Immature natural killer cell (primary cell): Measurements from ENCODE around the gene PROKR1. TPM values are rescaled to one million over a fixed set of nuclear protein-coding genes. Genes with fewer than 3 reads are reported as not detected.
"Not testable (repeated sequence)": the region's sequence is repeated elsewhere in the genome, so short reads cannot be mapped to it uniquely, and the experiment has no call there.

ENCODE experiments used
- DNase-seq, 3 donors: peaks; one replicate each; pipeline ENCODE4 v3.0.0; 2022; ENCODE audit warnings: mixed read lengths in 1 of 3
- H3K27ac Mint-ChIP-seq, 6 donors: one replicate each; pipeline ENCODE4 v1.8.0; 2020; ENCODE audit warnings: mixed read lengths in 6 of 6, mild to moderate bottlenecking in 5 of 6, inconsistent platforms in 4 of 6, moderate library complexity in 3 of 6
- H3K27me3 Mint-ChIP-seq, 3 donors: one replicate each; pipeline ENCODE4 v1.8.0; 2020 to 2021; ENCODE audit warnings: low read depth in 3 of 3, mild to moderate bottlenecking in 3 of 3, mixed read lengths in 3 of 3, moderate library complexity in 3 of 3, inconsistent platforms in 1 of 3
- H3K36me3 Mint-ChIP-seq, 3 donors: one replicate each; pipeline ENCODE4 v1.8.0; 2020; ENCODE audit warnings: mixed read lengths in 3 of 3, inconsistent platforms in 2 of 3, mild to moderate bottlenecking in 2 of 3
- H3K4me1 Mint-ChIP-seq, 2 donors: one replicate each; pipeline ENCODE4 v1.8.0; 2020; ENCODE audit warnings: inconsistent platforms in 2 of 2, mild to moderate bottlenecking in 2 of 2, mixed read lengths in 2 of 2, moderate library complexity in 1 of 2
- H3K4me3 Mint-ChIP-seq, 5 donors: one replicate each; pipeline ENCODE4 v1.8.0; 2020; ENCODE audit warnings: mild to moderate bottlenecking in 5 of 5, mixed read lengths in 5 of 5, inconsistent platforms in 3 of 5, moderate library complexity in 3 of 5
- H3K9me3 Mint-ChIP-seq, 6 donors: one replicate each; pipeline ENCODE4 v1.8.0; 2020; ENCODE audit warnings: mild to moderate bottlenecking in 6 of 6, mixed read lengths in 6 of 6, inconsistent platforms in 4 of 6, moderate library complexity in 3 of 6
- polyA plus RNA-seq, 3 donors: library from polyadenylated mRNA; unstranded; fragments of 300-500 nt; fragmentation: Illumina TruSeq; gene quantifications; one replicate each; pipeline ENCODE4 v1.2.3, GENCODE V29; 2021

Gene PROKR1
- polyA plus RNA-seq, result not detected

GRCh38 chr2:68643011-68643873 is at the start of gene PROKR1:
Gene PROKR1, plus strand, starts transcription at chr2:68643579. Its CDS starts 2,243 bp downstream, at chr2:68645822.
- Mint-ChIP-seq H3K27me3 (peaks cover 17 to 35% (median 22%) of the 10 kb centered on the region in 3 donors), H3K4me1 (peaks cover 0 to 4% of the 10 kb centered on the region in 2 donors), H3K36me3 (peaks cover 0 to 4% (median 0%) of the 10 kb centered on the region in 3 donors), H3K27ac (no peak within 1 kb of the TSS), H3K4me3 (peak within 1 kb of the TSS; percentile 29 to 68 (median 37)), H3K9me3 (peaks cover 0 to 5% (median 0%) of the 10 kb centered on the region in 6 donors)
- peak in 1 of 3 donors; percentile 10 for DNase-seq

GRCh38 chr2:68594041-68594440 is 49.3 kb upstream of the PROKR1 start:
- H3K9me3 Mint-ChIP-seq, result peaks cover 0 to 5% (median under 1%) of the 10 kb centered on the region in 6 donors
- H3K27me3 Mint-ChIP-seq, result peaks cover 1 to 8% (median 2%) of the 10 kb centered on the region in 3 donors
- H3K27ac Mint-ChIP-seq, result no peak overlapping the region
- H3K36me3 Mint-ChIP-seq, result no peaks in the 10 kb centered on the region
- no peak for DNase-seq
- peaks cover 3 to 13% of the 10 kb centered on the region in 2 donors for H3K4me1 Mint-ChIP-seq
- peak overlapping the region in 1 of 5 donors; percentile 14 for H3K4me3 Mint-ChIP-seq

- H3K9me3 Mint-ChIP-seq, result peaks cover 2 to 9% (median 6%) of the 10 kb centered on the region in 6 donors
- peak overlapping the region in 2 of 6 donors; percentile 21 to 41 for H3K27ac Mint-ChIP-seq
- H3K4me3 Mint-ChIP-seq, result peak overlapping the region; percentile 8 to 61 (median 36)
- peaks cover 3 to 13% of the 10 kb centered on the region in 2 donors for H3K4me1 Mint-ChIP-seq
- peak; percentile 38 to 55 (median 44) for DNase-seq
- peaks cover 1 to 6% (median 5%) of the 10 kb centered on the region in 3 donors for H3K27me3 Mint-ChIP-seq
- H3K36me3 Mint-ChIP-seq, result no peaks in the 10 kb centered on the region
Observed at GRCh38 chr2:68594674-68595492, 48.5 kb upstream of the PROKR1 start.

GRCh38 chr2:68595493-68595785 is 47.9 kb upstream of the PROKR1 start:
- not testable (repeated sequence) for H3K27me3 Mint-ChIP-seq, H3K27ac Mint-ChIP-seq, H3K4me3 Mint-ChIP-seq, DNase-seq, H3K36me3 Mint-ChIP-seq
- Mint-ChIP-seq H3K4me1 (peaks cover 3 to 13% of the 10 kb centered on the region in 2 donors), H3K9me3 (peaks cover 7 to 14% (median 9%) of the 10 kb centered on the region in 6 donors)

- not testable (repeated sequence) for DNase-seq, H3K4me3 Mint-ChIP-seq, H3K27ac Mint-ChIP-seq, H3K36me3 Mint-ChIP-seq, H3K4me1 Mint-ChIP-seq
- peaks cover 8 to 34% (median 14%) of the 10 kb centered on the region in 6 donors for H3K9me3 Mint-ChIP-seq
- peaks cover 4 to 14% (median 8%) of the 10 kb centered on the region in 3 donors for H3K27me3 Mint-ChIP-seq
Observed at GRCh38 chr2:68600495-68600894, 42.9 kb upstream of the PROKR1 start.

GRCh38 chr2:68603059-68603458 is 40.3 kb upstream of the PROKR1 start:
- DNase-seq, result no peak
- Mint-ChIP-seq H3K36me3 (no peaks in the 10 kb centered on the region), H3K27ac (no peak overlapping the region), H3K4me3 (no peak overlapping the region), H3K9me3 (peaks cover 6 to 34% (median 14%) of the 10 kb centered on the region in 6 donors), H3K4me1 (peaks cover 22 to 27% of the 10 kb centered on the region in 2 donors), H3K27me3 (peaks cover 4 to 9% (median 6%) of the 10 kb centered on the region in 3 donors)

GRCh38 chr2:68604077-68604476 is 39.3 kb upstream of the PROKR1 start:
- H3K4me3 Mint-ChIP-seq, result no peak overlapping the region
- H3K4me1 Mint-ChIP-seq, result peaks cover 30 to 35% of the 10 kb centered on the region in 2 donors
- no peak overlapping the region for H3K27ac Mint-ChIP-seq

GRCh38 chr2:68605939-68606338 is 37.4 kb upstream of the PROKR1 start:
- peak in 1 of 3 donors; percentile 2 for DNase-seq
- H3K27me3 Mint-ChIP-seq, result peaks cover 3 to 9% (median 4%) of the 10 kb centered on the region in 3 donors
- H3K4me1 Mint-ChIP-seq, result peaks cover 30 to 35% of the 10 kb centered on the region in 2 donors
- H3K36me3 Mint-ChIP-seq, result peaks cover 0 to 9% (median 0%) of the 10 kb centered on the region in 3 donors
- H3K27ac Mint-ChIP-seq, result peak overlapping the region; percentile 20 to 79 (median 53)
- H3K9me3 Mint-ChIP-seq, result peaks cover 2 to 24% (median 8%) of the 10 kb centered on the region in 6 donors
- H3K4me3 Mint-ChIP-seq, result peak overlapping the region; percentile 37 to 69 (median 62)

More at GRCh38 chr2:68604077-68604476, 39.3 kb upstream of the PROKR1 start:
- no peak for DNase-seq
- Mint-ChIP-seq H3K27me3 (peaks cover 4 to 9% (median 6%) of the 10 kb centered on the region in 3 donors), H3K36me3 (no peaks in the 10 kb centered on the region), H3K9me3 (peaks cover 4 to 33% (median 13%) of the 10 kb centered on the region in 6 donors)

- Mint-ChIP-seq H3K9me3 (peaks cover under 1 to 21% (median 6%) of the 10 kb centered on the region in 6 donors), H3K36me3 (peaks cover 0 to 9% (median 0%) of the 10 kb centered on the region in 3 donors), H3K27me3 (peaks cover 2 to 3% (median 2%) of the 10 kb centered on the region in 3 donors), H3K27ac (peak overlapping the region in 3 of 6 donors; percentile 48 to 79 (median 49)), H3K4me1 (peaks cover 30 to 35% of the 10 kb centered on the region in 2 donors), H3K4me3 (peak overlapping the region; percentile 37 to 69 (median 62))
- no peak for DNase-seq
Observed at GRCh38 chr2:68606759-68607158, 36.6 kb upstream of the PROKR1 start.

GRCh38 chr2:68607837-68608236 is 35.5 kb upstream of the PROKR1 start:
- H3K27ac Mint-ChIP-seq, result peak overlapping the region in 1 of 6 donors; percentile 27
- H3K4me3 Mint-ChIP-seq, result peak overlapping the region; percentile 5 to 62 (median 26)
- H3K9me3 Mint-ChIP-seq, result peaks cover 2 to 14% (median 6%) of the 10 kb centered on the region in 6 donors
- H3K27me3 Mint-ChIP-seq, result peaks cover 2 to 3% (median 2%) of the 10 kb centered on the region in 3 donors
- H3K36me3 Mint-ChIP-seq, result peaks cover 0 to 9% (median 0%) of the 10 kb centered on the region in 3 donors
- H3K4me1 Mint-ChIP-seq, result peaks cover 30 to 35% of the 10 kb centered on the region in 2 donors
- DNase-seq, result peak in 1 of 3 donors; percentile 22

- H3K27ac Mint-ChIP-seq, result no peak overlapping the region
- DNase-seq, result no peak
- peaks cover 0 to 2% (median 0%) of the 10 kb centered on the region in 3 donors for H3K27me3 Mint-ChIP-seq
- H3K36me3 Mint-ChIP-seq, result peaks cover 0 to 9% (median 0%) of the 10 kb centered on the region in 3 donors
- H3K4me1 Mint-ChIP-seq, result peaks cover 8 to 9% of the 10 kb centered on the region in 2 donors
- no peak overlapping the region for H3K4me3 Mint-ChIP-seq
- peaks cover 2 to 14% (median 6%) of the 10 kb centered on the region in 6 donors for H3K9me3 Mint-ChIP-seq
Observed at GRCh38 chr2:68612765-68613519, 30.4 kb upstream of the PROKR1 start.

GRCh38 chr2:68620772-68621171 is 22.6 kb upstream of the PROKR1 start:
- no peak overlapping the region for H3K4me3 Mint-ChIP-seq
- DNase-seq, result no peak
- H3K9me3 Mint-ChIP-seq, result peaks cover 0 to 4% (median 2%) of the 10 kb centered on the region in 6 donors
- no peak overlapping the region for H3K27ac Mint-ChIP-seq
- H3K36me3 Mint-ChIP-seq, result peaks cover 3 to 7% (median 4%) of the 10 kb centered on the region in 3 donors
- peaks cover 0 to 2% of the 10 kb centered on the region in 2 donors for H3K4me1 Mint-ChIP-seq
- peaks cover 0 to 7% (median 0%) of the 10 kb centered on the region in 3 donors for H3K27me3 Mint-ChIP-seq
